Uterus (tissue), 4 donors: ENCODE measurements around the gene SYCE1. TPM values are rescaled to one million over a fixed set of nuclear protein-coding genes. Genes with fewer than 3 reads are reported as not detected.
"Not testable (repeated sequence)": the region's sequence is repeated elsewhere in the genome, so short reads cannot be mapped to it uniquely, and the experiment has no call there.

Experiments
- DNase-seq, 2 donors: peaks; one replicate each; pipeline ENCODE4 v3.0.0-alpha.2; 2019 to 2020
- H3K27ac ChIP-seq, 2 donors: fragments of 200-600 bp; sonication (generic); 1 replicate in 1 of 2; 2 replicates in 1 of 2; pipeline ENCODE4 v1.5.1; 2016 to 2018
- H3K27me3 ChIP-seq, 2 donors: fragments of 200-600 bp; sonication (generic); one replicate each; pipeline ENCODE4 v1.5.1; 2018 to 2019; ENCODE audit warnings: control low read depth in 1 of 2
- H3K36me3 ChIP-seq, 2 donors: fragments of 200-600 bp; sonication (generic); one replicate each; pipeline ENCODE4 v1.5.1; 2019; ENCODE audit warnings: control low read depth in 1 of 2
- H3K4me1 ChIP-seq, 2 donors: fragments of 200-600 bp; sonication (generic); one replicate each; pipeline ENCODE4 v1.5.1; 2018 to 2019; ENCODE audit warnings: control low read depth in 1 of 2
- H3K4me3 ChIP-seq, 2 donors: fragments of 200-600 bp; sonication (generic); 1 replicate in 1 of 2; 2 replicates in 1 of 2; pipeline ENCODE4 v1.5.1; 2018 to 2019; ENCODE audit warnings: mild to moderate bottlenecking in 1 of 2
- H3K9me3 ChIP-seq, 2 donors: fragments of 200-600 bp; sonication (generic); one replicate each; pipeline ENCODE4 v1.5.1; 2019; ENCODE audit warnings: control low read depth in 1 of 2
- CTCF ChIP-seq, 4 experiments: fragments of 200-600 bp in 2 of 4; fragments of 450-650 bp in 2 of 4; sonication (generic) in 2 of 4; IDR thresholded peaks; one replicate each; pipeline ENCODE4 v1.5.1; 2016 to 2019; ENCODE audit warnings: antibody characterized with exemption in 4 of 4, mild to moderate bottlenecking in 2 of 4, moderate library complexity in 1 of 4
- POLR2A ChIP-seq, 2 donors: fragments of 450-650 bp; IDR thresholded peaks; one replicate each; pipeline ENCODE4 v1.6.1; 2016; ENCODE audit warnings: antibody characterized with exemption in 2 of 2, mild to moderate bottlenecking in 1 of 2, moderate library complexity in 1 of 2
- intact Hi-C: fragments of 100-400 bp; cut with DNase I; formaldehyde crosslinking; loops from one replicate; pipeline ENCODE4 v1.15.1; 2023; ENCODE audit warnings: low total_unique reads
- total RNA-seq, 4 donors: library from RNA; depleted of rRNA in 3 of 4; stranded (reverse); fragments of >200 nt in 3 of 4; gene quantifications; one replicate each; pipeline versions ENCODE4 v1.1.0 to v1.2.4, GENCODE V29; 2014 to 2023
- donor health status: DM: yes; HTN: yes; CAD: no.

Gene SYCE1
- total RNA-seq, 4 donors from 2014 or later = 1.0 TPM; not detected in 3

- H3K9me3 ChIP-seq = no peaks in the 10 kb centered on the region
- intact Hi-C loops = no loop called here
- no peak for DNase-seq
- TF ChIP-seq CTCF (IDR thresholded peaks at IDR 0.05) (no peak), POLR2A (IDR thresholded peaks at IDR 0.05) (no peak)
- no peaks in the 10 kb centered on the region for H3K36me3 ChIP-seq
- no peak overlapping the region for H3K27ac ChIP-seq
- no peak overlapping the region for H3K4me3 ChIP-seq
- peaks cover 0 to 6% of the 10 kb centered on the region in 2 donors for H3K27me3 ChIP-seq
- H3K4me1 ChIP-seq = peaks cover 0 to 7% of the 10 kb centered on the region in 2 donors
Measured at GRCh38 chr10:133523631-133524203, 41.7 kb downstream of the SYCE1 start.

GRCh38 chr10:133520193-133520738 is 45.1 kb downstream of the SYCE1 start:
- Histone ChIP-seq H3K27me3 (no peaks in the 10 kb centered on the region), H3K36me3 (no peaks in the 10 kb centered on the region), H3K4me1 (peaks cover 0 to 7% of the 10 kb centered on the region in 2 donors), H3K4me3 (peak overlapping the region; percentile 27 to 36), H3K9me3 (no peaks in the 10 kb centered on the region), H3K27ac (no peak overlapping the region)
- intact Hi-C loops = no loop called here
- peak; percentile 34 to 56 for DNase-seq
- TF ChIP-seq POLR2A (IDR thresholded peaks at IDR 0.05) (no peak), CTCF (IDR thresholded peaks at IDR 0.05) (peak; percentile 44 to 74 (median 64))

- H3K4me3 ChIP-seq, intact Hi-C loops: not testable (repeated sequence)
Measured at GRCh38 chr10:133518517-133518916, 46.9 kb downstream of the SYCE1 start.

DNA sequence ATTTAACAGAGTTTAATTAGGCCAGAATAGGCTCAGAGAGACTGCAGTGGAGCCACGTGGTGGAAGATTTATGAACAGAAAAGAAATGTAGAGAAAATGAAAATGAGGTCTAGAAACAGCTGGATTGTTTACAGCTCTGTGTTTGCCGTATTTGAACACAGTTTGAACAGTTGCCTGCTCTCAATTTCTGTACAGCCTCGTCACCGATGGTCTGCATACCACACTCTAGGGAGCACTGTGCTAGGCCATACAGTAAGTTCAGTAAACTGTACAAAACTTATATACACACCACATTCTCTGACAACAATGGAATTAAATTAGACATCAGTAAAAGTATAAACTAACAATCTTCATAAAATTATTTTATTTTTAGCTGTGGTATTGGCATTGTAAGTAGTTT is 49.3 kb downstream of the SYCE1 start:
- intact Hi-C loops = no loop called here
- TF ChIP-seq POLR2A (IDR thresholded peaks at IDR 0.05) = no peak
- no peak for TF ChIP-seq CTCF (IDR thresholded peaks at IDR 0.05)
- no peaks in the 10 kb centered on the region for H3K36me3 ChIP-seq
- no peaks in the 10 kb centered on the region for H3K27me3 ChIP-seq
- H3K4me3 ChIP-seq = no peak overlapping the region
- H3K4me1 ChIP-seq = peaks cover 0 to 7% of the 10 kb centered on the region in 2 donors
- no peaks in the 10 kb centered on the region for H3K9me3 ChIP-seq
- DNase-seq = no peak
- no peak overlapping the region for H3K27ac ChIP-seq

More at GRCh38 chr10:133518517-133518916, 46.9 kb downstream of the SYCE1 start:
- not testable (repeated sequence) for H3K4me1 ChIP-seq, DNase-seq, H3K27me3 ChIP-seq, H3K27ac ChIP-seq, H3K36me3 ChIP-seq, H3K9me3 ChIP-seq

- Histone ChIP-seq H3K27me3 (no peaks in the 10 kb centered on the region), H3K36me3 (no peaks in the 10 kb centered on the region), H3K27ac (no peak overlapping the region), H3K4me3 (no peak overlapping the region), H3K9me3 (no peaks in the 10 kb centered on the region), H3K4me1 (peaks cover 0 to 7% of the 10 kb centered on the region in 2 donors)
- no peak for TF ChIP-seq CTCF (IDR thresholded peaks at IDR 0.05)
- intact Hi-C loops = no loop called here
- no peak for DNase-seq
Measured at GRCh38 chr10:133515471-133515870, 49.9 kb downstream of the SYCE1 start.
